ENCODE measurements around the gene SPRED1.
"Not testable (repeated sequence)": the region's sequence is repeated elsewhere in the genome, so short reads cannot be mapped to it uniquely, and the experiment has no call there.

Gene SPRED1

DNA sequence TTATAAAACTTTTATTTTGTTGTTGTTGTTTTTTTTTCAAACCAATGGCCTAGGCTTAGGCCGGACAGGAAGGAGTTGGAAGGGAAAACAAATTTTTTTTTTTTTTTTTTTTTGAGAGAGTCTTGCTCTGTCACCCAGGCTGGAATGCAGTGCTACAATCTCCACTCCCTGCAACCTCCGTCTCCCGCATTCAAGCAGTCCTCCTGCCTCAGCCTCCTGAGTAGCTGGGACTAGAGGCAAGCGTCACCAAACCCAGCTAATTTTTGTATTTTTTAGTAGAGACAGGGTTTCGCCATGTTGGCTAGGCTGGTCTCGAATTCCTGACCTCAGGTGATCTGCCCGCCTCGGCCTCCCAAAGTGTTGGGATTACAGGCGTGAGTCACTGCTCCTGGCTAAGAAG is 15.6 kb upstream of the SPRED1 start:
- not testable (repeated sequence) for DNase-seq

- DNase-seq: no peak
These were observed 14.3 kb upstream of the SPRED1 start for GRCh38 chr15:38238311-38238710.

- DNase-seq: no peak
These were observed 10.6 kb upstream of the SPRED1 start for GRCh38 chr15:38242055-38242454.

DNA sequence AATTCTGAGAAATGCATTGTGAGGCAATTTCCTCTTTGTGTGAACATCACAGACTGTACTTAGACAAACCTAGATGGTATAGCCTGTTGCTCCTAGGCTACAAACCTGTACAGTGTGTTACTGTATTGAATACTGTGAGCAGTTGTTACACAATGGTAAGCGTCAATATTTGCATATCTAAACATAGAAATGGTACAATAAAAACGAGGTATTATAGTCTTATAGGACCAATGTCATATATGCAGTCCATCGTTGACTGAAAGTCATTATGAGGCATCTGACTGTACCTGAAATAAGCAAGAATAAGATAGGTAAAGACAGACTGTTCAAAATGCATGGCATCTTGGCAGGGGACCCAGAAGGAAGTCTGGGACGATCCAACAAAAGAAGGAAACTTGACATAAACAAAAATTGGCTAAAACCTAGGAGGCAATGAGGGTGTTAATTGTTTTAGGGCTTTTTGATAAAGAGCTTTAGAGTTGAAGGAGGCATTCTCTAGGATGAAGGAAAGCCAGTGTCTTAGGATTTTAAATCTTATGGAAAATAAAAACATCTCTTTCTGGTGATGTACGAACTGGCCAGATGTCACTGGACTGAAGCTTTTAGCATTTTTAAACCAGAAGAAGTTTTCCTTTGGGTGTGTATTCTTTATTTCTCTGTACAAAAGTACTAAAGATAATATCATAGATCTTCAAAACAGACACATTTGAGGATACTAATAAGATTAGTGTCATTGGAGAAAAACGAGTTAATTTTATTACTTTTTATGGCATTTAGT is 9.2 kb upstream of the SPRED1 start:
- no peak for DNase-seq

DNA sequence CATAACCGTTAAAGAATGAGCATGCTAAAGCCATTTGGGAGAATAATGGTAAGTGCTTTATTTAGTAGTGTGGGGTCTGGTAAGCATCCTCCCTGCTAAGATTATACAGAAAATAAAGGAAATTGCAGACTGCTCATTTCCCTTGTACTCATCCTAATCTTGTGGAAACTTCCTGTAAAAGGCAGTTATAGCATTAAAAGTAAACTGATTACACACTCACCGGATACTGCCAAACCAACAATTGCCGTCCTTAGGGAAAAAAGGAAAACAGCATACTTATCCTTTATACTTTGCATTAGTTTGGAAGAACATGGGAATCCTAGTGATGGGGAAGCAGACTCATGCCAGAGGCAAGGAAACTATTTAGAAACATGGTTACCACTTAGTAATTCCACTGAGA is 5.3 kb upstream of the SPRED1 start:
- DNase-seq: no peak

DNA sequence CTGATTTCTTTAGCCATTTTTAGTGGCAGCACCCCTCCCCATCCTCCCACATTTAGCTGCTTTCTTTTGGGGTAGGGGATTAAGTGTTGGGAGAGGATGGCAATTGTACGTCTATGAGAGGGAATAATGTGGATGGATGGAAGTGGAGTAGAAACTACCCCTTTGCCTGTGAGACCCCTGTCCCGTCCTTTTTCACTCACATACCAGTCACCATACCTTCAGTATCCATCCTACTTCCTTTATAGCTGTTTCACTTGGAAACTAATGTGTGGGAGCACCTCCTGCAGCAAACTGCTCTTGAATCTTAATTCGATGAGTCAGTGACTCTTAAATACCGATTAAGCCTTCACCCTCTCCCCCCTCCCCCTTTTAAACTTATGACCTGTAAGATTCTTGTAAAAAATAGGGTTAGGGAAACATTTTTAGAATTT is 730 bp downstream of the SPRED1 start:
- no peak for DNase-seq

DNA sequence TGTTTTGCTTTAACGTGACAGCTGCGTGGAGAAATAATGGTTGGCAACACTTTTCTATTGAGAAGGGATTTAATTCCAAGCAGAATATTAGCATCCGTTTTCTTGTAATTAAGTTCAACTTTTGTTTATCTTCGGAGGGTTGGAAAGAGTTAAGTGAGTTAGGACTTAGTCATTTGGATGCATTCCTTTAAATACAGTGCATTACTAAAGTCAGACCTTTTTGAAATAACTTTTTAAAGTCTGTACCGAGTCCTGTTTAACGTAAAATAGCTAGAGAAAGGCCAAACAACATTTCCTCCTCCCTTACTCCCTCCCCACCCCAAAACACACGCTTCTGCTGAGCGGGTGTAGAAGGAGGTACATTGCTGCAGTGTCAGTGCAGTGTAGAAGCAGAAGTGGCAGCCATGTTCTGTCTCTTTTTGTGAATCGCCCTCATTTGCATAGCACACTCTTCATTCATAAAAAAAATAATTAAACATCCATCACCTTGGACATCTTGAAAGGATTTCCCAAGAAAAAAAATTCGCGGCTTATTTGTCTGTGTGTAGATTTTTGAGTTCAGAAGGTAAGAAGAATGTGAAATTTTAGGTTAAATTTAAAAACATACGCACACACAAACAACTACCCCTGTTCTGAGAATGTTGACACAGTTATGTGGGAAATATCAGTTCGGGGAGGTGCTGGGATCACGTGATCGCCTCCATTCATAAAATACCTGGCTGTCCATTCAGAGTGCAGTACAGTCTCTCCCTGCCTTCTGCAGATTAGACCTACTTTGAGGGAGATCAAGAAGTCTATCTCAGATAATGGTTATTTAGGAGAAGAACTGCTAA is 1.6 kb downstream of the SPRED1 start:
- peak; percentile 37 for DNase-seq

- DNase-seq: no peak
These were observed 3.1 kb downstream of the SPRED1 start for GRCh38 chr15:38255690-38256089.

DNA sequence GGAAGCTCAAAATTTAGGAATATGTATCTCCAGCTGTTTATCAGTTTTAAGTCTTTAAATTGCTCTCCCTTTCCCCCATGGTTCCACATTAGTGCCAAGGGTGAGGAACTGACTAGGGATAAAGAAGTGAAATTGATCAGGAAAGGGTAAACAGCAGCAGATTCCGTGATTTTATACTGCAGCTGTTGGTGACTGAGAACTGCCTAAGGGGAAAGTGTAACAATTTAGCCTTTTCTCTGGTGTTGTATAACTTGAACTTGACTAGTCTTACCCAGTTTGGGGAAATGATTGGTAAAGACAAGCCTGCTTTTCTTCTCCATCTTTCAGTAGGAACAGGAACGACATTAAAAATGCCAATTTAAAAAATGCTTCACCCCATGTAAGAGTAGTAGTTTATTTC is 5.0 kb downstream of the SPRED1 start:
- no peak for DNase-seq

DNA sequence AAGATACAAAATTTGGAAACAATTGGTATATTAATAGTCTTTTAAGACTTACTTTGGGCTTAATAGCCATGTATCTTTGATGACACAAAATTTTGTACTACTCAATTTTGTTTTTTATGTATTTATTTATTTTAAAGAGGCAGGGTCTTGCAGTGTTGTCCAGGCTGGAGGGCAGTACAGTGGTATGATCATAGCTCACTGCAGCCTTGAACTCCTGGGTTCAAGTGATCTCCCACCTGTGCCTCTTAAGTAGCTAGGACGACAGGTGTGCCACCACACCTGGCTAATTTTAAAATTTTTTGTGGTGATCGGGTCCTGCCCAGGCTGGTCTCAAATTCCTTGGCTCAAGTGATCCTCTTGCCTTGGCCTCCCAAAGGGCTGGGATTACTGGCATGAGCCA is 6.5 kb downstream of the SPRED1 start:
- no peak for DNase-seq

DNA sequence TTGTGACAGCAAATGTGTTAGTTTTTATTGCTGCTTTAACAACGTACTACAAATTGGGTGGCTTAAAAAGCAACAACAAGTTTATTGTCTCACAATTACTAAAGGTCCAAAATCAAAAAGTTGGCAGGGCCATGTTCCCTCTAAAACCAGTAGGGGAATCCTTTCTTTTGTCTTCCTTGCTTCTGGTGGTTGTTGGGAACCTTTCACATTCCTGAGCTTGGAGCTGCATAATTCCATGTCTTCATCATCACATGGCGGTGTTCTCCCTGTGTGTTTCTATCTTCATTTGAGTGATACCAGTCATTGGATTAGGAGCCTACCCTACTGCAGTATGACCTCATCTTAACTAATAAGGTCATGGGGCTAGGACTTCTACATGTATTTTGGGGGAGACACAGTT is 7.4 kb downstream of the SPRED1 start:
- DNase-seq: no peak

GRCh38 chr15:38263251-38263650 is 10.6 kb downstream of the SPRED1 start:
- no peak for DNase-seq

GRCh38 chr15:38263996-38264395 is 11.4 kb downstream of the SPRED1 start:
- no peak for DNase-seq

DNA sequence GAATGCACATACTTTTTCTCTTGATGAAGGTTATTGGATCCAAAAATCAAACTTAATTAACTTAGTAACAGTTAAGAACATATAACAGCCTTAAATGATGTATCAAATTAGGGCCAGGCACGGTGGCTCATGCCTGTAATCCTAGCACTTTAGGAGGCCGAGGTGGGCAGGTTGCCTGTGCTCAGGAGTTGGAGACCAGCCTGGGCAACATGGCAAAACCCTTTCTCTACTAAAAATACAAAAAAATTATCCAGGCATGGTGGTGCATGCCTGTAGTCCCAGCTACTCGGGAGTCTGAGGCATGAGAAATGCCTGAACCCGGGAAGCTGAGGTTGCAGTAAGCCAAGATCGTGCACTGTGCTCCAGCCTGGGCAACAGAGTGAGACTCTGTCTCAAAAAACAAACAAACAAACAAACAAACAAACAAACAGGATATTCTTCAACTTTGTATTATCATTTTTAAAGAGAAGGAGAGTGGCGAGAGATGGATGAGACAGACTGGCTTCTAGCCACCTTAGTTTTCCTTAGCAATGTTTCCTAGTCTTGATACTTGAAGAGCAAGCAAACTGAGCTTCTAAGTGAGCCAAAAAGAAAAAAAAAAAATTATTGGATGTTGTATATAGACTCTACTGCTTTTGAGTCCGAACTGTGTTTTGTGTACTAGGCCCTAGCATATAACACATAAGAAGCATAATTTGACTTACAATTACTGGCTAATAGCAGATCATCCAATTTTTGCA is 13.8 kb downstream of the SPRED1 start:
- no peak for DNase-seq

- DNase-seq: no peak
These were observed 14.9 kb downstream of the SPRED1 start for GRCh38 chr15:38267421-38268022.

- no peak for DNase-seq
These were observed 18.5 kb downstream of the SPRED1 start for GRCh38 chr15:38271144-38271543.

GRCh38 chr15:38271895-38272294 is 19.3 kb downstream of the SPRED1 start:
- no peak for DNase-seq

GRCh38 chr15:38272431-38272830 is 19.8 kb downstream of the SPRED1 start:
- not testable (repeated sequence) for DNase-seq

GRCh38 chr15:38274135-38274534 is 21.5 kb downstream of the SPRED1 start:
- no peak for DNase-seq

- DNase-seq: no peak
These were observed 23.3 kb downstream of the SPRED1 start for GRCh38 chr15:38275959-38276358.

- not testable (repeated sequence) for DNase-seq
These were observed 24.6 kb downstream of the SPRED1 start for GRCh38 chr15:38277281-38277680.

DNA sequence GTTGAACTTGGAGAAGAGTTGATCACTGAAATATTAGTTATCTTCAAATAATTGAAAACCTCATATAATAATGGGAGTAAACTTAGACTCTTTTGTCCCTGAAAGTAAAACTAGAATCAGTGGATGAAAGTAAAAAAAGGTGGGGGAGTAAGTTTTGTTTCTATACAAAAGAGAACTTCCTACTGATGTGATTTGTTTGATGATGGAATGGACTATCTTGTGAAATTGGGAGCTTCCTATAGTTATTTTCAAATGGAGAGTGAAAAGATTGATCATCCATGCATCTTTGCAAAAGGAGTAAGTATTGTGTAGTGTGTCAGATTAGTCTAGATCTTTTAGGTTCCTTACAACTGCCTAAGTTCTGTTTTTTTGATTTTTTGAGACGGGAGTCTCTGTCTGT is 28.4 kb downstream of the SPRED1 start:
- no peak for DNase-seq

- no peak for DNase-seq
These were observed 30.4 kb downstream of the SPRED1 start for GRCh38 chr15:38283010-38283409.

Data from DMS 273 treated with DMSO at 0.1 percent for 48 hours (cell line).